Peyer's patch (tissue), 4 donors: Measurements from ENCODE around the gene B3GALT5. TPM values are rescaled to one million over a fixed set of nuclear protein-coding genes. Genes with fewer than 3 reads are reported as not detected.

Source experiments
- DNase-seq, 3 donors: peaks; one replicate each; pipeline ENCODE4 v3.0.0-alpha.2; 2017 to 2019
- H3K27ac ChIP-seq, 4 donors: fragments of 200-600 bp; sonication (generic); one replicate each; pipeline ENCODE4 v1.5.1; 2016 to 2019
- H3K27me3 ChIP-seq, 2 donors: fragments of 200-600 bp; sonication (generic); one replicate each; pipeline ENCODE4 v1.5.1; 2019
- H3K36me3 ChIP-seq, 3 donors: fragments of 200-600 bp; sonication (generic); one replicate each; pipeline ENCODE4 v1.5.1; 2016 to 2019
- H3K4me1 ChIP-seq, 4 donors: fragments of 200-600 bp; sonication (generic); one replicate each; pipeline ENCODE4 v1.5.1; 2016 to 2019
- H3K4me3 ChIP-seq, 4 donors: fragments of 200-600 bp; sonication (generic); 1 replicate in 3 of 4; 2 replicates in 1 of 4; pipeline ENCODE4 v1.5.1; 2016 to 2019; ENCODE audit warnings: mild to moderate bottlenecking in 1 of 4
- H3K9me3 ChIP-seq, 4 donors: fragments of 200-600 bp; sonication (generic); one replicate each; pipeline ENCODE4 v1.5.1; 2016 to 2019; ENCODE audit warnings: mild to moderate bottlenecking in 1 of 4
- POLR2A ChIP-seq, 2 donors: fragments of 450-650 bp; IDR thresholded peaks; one replicate each; pipeline ENCODE4 v1.5.1; 2017; ENCODE audit warnings: antibody characterized with exemption in 2 of 2, mild to moderate bottlenecking in 2 of 2, moderate library complexity in 2 of 2
- total RNA-seq, 4 donors: library from RNA; depleted of rRNA; stranded (reverse); fragments of >200 nt; gene quantifications; one replicate each; pipeline ENCODE4 v1.1.0, GENCODE V29; 2016
- TF ChIP-seq, protein P1 (sequence below), 6 experiments: fragments of 450-650 bp in 4 of 6; fragments of 200-600 bp in 2 of 6; sonication (generic) in 1 of 6; IDR thresholded peaks; one replicate each; pipeline ENCODE4 v1.5.1; 2017 to 2019; ENCODE audit warnings: antibody characterized with exemption in 6 of 6, mild to moderate bottlenecking in 3 of 6, moderate library complexity in 1 of 6

B3GALT5 gene
- total RNA-seq, 4 donors from 2014 or later = 16.5 to 147 (median 125) TPM

DNA sequence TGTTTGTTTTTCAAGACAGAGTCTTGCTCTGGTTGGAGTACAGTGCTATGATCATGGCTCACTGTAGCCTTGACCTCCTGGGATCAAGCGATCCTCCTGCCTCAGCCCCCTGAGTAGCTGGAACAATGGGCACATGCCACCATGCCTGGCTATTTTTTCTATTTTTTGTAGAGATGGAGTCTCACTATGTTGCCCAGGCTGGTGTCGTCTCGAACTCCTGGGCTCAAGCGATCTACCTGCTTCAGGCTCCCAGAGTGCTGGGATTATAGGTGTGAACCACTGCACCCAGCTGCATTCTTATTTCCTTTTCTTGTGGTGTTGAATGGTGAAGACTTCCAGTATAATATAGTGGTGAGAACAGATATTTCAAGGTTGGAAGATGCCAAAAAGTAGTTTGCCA is 28.0 kb downstream of the B3GALT5 start:
- Histone ChIP-seq H3K36me3 (peaks cover 0 to under 1% (median 0%) of the 10 kb centered on the region in 3 donors), H3K27me3 (no peaks in the 10 kb centered on the region), H3K27ac (peak overlapping the region in 1 of 4 donors; percentile 61), H3K9me3 (no peaks in the 10 kb centered on the region), H3K4me1 (peaks cover 0 to 49% (median 1%) of the 10 kb centered on the region in 4 donors), H3K4me3 (no peak overlapping the region)
- no peak for DNase-seq
- TF ChIP-seq, protein P1, sequence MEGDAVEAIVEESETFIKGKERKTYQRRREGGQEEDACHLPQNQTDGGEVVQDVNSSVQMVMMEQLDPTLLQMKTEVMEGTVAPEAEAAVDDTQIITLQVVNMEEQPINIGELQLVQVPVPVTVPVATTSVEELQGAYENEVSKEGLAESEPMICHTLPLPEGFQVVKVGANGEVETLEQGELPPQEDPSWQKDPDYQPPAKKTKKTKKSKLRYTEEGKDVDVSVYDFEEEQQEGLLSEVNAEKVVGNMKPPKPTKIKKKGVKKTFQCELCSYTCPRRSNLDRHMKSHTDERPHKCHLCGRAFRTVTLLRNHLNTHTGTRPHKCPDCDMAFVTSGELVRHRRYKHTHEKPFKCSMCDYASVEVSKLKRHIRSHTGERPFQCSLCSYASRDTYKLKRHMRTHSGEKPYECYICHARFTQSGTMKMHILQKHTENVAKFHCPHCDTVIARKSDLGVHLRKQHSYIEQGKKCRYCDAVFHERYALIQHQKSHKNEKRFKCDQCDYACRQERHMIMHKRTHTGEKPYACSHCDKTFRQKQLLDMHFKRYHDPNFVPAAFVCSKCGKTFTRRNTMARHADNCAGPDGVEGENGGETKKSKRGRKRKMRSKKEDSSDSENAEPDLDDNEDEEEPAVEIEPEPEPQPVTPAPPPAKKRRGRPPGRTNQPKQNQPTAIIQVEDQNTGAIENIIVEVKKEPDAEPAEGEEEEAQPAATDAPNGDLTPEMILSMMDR (IDR thresholded peaks at IDR 0.05) = no peak
- TF ChIP-seq POLR2A (IDR thresholded peaks at IDR 0.05) = no peak

- TF ChIP-seq, protein P1 (IDR thresholded peaks at IDR 0.05) = no peak
- TF ChIP-seq POLR2A (IDR thresholded peaks at IDR 0.05) = peak in 1 of 2 donors; percentile 62
- no peak for DNase-seq
- Histone ChIP-seq H3K27me3 (no peaks in the 10 kb centered on the region), H3K27ac (peak overlapping the region in 3 of 4 donors; percentile 55 to 61 (median 55)), H3K4me1 (peaks cover 0 to 40% (median 0%) of the 10 kb centered on the region in 4 donors), H3K36me3 (peaks cover 0 to 13% (median 0%) of the 10 kb centered on the region in 3 donors), H3K9me3 (no peaks in the 10 kb centered on the region), H3K4me3 (peak overlapping the region in 3 of 4 donors; percentile 17 to 56 (median 51))
Observed at GRCh38 chr21:39641827-39642450, 29.2 kb downstream of the B3GALT5 start.

DNA sequence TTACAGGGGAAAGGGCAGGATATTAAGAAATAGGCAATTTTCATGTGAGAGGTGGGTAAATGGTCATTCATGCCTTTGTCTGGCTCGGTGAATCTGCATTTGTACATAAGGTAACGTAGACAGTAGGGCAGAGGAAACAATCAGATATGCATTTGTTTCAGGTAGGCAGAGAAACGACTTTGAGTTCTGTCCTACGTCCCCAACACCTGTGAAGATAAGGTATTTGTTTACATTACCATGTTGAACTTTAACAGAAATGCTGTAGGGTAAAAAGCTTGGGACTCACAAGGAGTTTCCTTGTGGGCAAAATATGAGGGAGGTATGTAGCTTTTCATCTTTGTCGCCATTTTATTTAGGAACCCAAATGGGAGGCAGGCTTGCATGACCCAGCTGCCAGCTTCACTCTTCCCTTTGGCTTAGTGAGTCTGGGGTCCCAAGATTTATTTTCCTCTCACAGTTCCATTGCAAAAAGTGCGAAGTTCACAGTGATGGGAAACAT is 31.4 kb downstream of the B3GALT5 start:
- no peak for DNase-seq

DNA sequence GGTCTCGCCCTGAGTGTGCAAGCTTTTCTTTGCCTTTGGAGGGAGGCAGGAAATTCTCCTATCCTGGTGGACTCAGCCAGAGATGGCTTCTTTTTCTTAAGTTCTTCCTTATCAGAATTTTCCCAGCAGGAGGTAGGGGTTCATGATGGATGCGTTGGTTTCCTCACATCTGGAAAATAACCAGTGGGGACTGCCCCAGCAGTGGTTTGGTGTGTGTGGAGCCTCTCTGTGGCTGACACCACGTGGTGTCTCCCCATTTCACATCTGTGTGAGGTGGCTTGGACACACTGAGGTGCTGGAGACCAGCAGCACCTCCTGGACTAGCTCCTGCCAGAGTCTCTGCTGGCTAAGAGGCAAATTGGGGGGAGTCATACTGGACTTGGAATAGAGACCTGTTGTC is 32.6 kb downstream of the B3GALT5 start:
- Histone ChIP-seq H3K4me1 (peaks cover 0 to 12% (median 0%) of the 10 kb centered on the region in 4 donors), H3K27ac (no peak overlapping the region), H3K9me3 (no peaks in the 10 kb centered on the region), H3K36me3 (peaks cover 0 to 32% (median 0%) of the 10 kb centered on the region in 3 donors), H3K4me3 (peak overlapping the region in 1 of 4 donors; percentile 56), H3K27me3 (no peaks in the 10 kb centered on the region)
- no peak for TF ChIP-seq POLR2A (IDR thresholded peaks at IDR 0.05)
- TF ChIP-seq, protein P1 (IDR thresholded peaks at IDR 0.05) = no peak
- DNase-seq = peak in 1 of 3 donors; percentile 26

More for the DNA sequence above, 31.4 kb downstream of the B3GALT5 start:
- Histone ChIP-seq H3K4me1 (peaks cover 0 to 20% (median 0%) of the 10 kb centered on the region in 4 donors), H3K27ac (peak overlapping the region in 3 of 4 donors; percentile 55 to 72 (median 61)), H3K9me3 (no peaks in the 10 kb centered on the region), H3K4me3 (peak overlapping the region in 3 of 4 donors; percentile 17 to 56 (median 51)), H3K36me3 (peaks cover 0 to 22% (median 0%) of the 10 kb centered on the region in 3 donors), H3K27me3 (no peaks in the 10 kb centered on the region)
- no peak for TF ChIP-seq POLR2A (IDR thresholded peaks at IDR 0.05)
- TF ChIP-seq, protein P1 (IDR thresholded peaks at IDR 0.05) = no peak

DNA sequence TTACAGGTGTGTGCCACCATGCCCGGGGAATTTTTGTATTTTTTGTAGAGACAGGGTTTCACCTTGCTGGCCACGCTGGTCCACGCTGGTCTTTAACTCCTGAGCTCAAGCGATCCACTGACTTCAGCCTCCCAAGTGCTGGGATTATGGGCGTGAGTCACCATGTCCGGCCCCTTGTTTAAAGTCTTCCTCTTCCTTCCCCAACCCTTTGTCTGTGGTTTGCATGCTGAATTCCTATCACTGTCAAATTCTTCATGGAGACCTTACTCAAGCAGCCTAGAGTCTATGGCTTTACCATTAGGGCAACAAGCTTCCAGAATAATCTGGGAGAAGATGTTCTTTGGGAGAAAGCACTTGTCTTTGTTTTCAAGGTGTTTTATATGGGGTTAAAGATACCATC is 34.7 kb downstream of the B3GALT5 start:
- no peak for DNase-seq
- H3K36me3 ChIP-seq = peaks cover 0 to 34% (median 0%) of the 10 kb centered on the region in 3 donors
- no peaks in the 10 kb centered on the region for H3K27me3 ChIP-seq
- TF ChIP-seq POLR2A (IDR thresholded peaks at IDR 0.05) = no peak
- TF ChIP-seq, protein P1 (IDR thresholded peaks at IDR 0.05) = no peak
- H3K9me3 ChIP-seq = no peaks in the 10 kb centered on the region
- H3K27ac ChIP-seq = no peak overlapping the region
- H3K4me1 ChIP-seq = no peaks in the 10 kb centered on the region
- H3K4me3 ChIP-seq = no peak overlapping the region
